Left forelimb (tissue), 1 donor: ENCODE results near the gene ZNF277.
"Not testable (repeated sequence)": the region's sequence is repeated elsewhere in the genome, so short reads cannot be mapped to it uniquely, and the experiment has no call there.

Experiments
- DNase-seq: peaks from one replicate; pipeline ENCODE4 v3.0.0-alpha.2; 2018; ENCODE audit warnings: low spot score

Gene ZNF277

DNA sequence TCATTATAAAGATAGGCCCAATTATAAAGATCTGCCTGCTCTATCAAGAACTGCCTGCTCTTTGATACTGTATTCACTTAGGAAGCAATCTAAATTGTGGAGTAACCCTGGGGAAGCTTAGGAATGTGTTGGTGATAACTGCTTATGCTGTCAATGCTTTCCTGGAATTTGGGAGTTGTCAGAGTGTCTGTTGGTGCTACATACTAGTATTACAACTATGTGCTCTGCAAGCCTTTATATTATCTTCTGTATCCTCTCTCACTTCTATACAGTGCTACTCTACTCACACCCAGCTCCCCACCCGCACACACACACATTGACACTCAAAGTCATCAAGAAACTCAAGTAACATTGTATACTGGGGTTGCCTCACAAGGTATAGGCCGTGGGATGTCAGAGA is 6.1 kb downstream of the ZNF277 start:
- no peak for DNase-seq

- no peak for DNase-seq
These were observed 7.2 kb downstream of the ZNF277 start for GRCh38 chr7:112213735-112214134.

- DNase-seq, result no peak
These were observed 7.8 kb downstream of the ZNF277 start for GRCh38 chr7:112214268-112214667.

GRCh38 chr7:112214883-112215282 is 8.4 kb downstream of the ZNF277 start:
- no peak for DNase-seq

DNA sequence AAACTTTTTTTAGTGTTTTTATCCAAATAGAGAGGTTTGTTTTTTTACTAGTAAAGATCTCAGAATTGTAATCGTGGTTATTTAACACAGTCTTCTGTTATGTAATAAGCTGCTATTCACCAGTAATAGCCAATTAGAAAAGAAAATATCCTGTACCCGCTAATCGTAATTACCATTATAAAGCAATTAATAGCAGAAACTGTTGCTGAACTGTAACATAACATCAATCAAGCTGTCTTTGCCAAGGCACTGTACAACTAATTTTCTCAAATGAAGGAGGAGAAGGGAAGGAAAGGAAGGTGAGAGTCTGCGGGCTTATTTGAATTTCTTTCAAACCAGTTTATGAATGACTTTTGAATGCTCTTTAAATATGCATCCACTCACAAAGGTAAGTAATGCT is 9.3 kb downstream of the ZNF277 start:
- no peak for DNase-seq

DNA sequence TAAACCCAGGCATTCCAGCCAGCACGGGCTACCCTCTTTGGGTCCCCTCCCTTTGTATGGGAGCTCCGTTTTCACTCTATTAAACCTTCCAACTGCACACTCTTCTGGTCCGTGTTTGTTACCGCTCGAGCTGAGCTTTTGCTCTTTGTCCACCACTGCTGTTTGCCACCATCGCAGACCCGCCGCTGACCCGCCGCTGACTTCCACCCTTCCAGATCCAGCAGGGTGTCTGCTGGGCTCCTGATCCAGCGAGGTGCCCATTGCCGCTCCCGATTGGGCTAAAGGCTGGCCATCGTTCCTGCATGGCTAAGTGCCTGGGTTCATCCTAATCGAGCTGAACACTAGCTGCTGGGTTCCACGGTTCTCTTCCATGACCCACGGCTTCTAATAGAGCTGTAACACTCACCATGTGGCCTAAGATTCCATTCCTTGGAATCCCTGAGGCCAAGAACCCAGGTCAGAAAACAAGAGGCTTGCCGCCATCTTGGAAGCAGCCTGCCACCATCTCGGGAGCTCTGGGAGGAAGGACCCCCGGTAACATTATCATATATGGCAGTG is 14.5 kb downstream of the ZNF277 start:
- no peak for DNase-seq

DNA sequence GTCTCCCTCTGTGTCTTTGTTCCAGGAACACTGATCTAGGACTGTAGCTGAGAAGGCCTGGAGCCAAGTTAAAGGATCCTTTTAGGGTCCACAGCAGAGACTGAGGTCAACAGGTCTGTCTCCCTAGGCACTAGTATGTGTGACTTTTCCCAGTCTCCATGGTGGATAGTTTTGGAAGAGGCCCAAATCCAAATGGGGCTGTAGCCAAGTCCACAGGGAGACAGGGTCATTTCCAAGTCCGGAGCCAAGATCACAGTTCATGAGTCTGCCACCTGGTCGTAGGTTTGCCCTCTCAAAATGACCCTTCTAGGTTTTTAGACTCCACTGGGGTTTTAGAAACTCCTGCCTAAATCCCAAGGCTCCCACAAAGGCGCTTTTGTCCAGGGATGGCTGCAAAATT is 16.8 kb downstream of the ZNF277 start:
- no peak for DNase-seq

GRCh38 chr7:112224186-112224585 is 17.7 kb downstream of the ZNF277 start:
- no peak for DNase-seq

GRCh38 chr7:112225006-112225405 is 18.5 kb downstream of the ZNF277 start:
- DNase-seq, result no peak

GRCh38 chr7:112226701-112227276 is 20.3 kb downstream of the ZNF277 start:
- no peak for DNase-seq

- no peak for DNase-seq
These were observed 22.1 kb downstream of the ZNF277 start for GRCh38 chr7:112228632-112229031.

- no peak for DNase-seq
These were observed 25.9 kb downstream of the ZNF277 start for GRCh38 chr7:112232212-112232978.

DNA sequence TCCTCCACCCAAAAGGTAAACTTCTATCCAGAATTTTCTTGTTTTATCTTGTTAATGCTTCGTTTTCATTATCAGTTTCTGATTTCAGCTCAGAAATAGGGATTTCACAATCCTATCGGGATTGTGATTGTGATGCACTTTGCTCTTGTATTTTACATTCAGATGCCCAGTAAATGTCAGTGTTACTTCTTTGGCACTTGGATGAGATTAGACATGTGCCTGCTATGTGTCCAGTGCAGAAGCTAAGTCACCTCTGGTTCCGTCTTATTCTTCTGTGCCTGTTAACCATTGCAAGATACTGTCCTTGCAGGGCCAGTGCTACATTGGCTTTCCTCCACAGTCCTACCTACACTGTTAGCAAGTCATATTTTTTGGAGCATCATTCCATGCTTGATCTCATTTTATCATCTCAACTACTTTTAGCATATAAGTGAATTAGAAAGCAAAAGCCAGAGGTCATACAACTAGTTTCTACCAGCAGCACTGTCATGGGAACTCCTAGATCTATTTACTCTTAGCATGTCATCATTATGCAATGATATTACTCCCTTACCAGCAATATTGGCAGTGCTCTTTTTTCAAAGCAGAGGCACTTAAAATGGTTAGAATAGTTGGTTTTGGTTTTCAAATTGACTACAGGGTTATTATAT is 26.7 kb downstream of the ZNF277 start:
- DNase-seq, result no peak

- DNase-seq, result no peak
These were observed 27.7 kb downstream of the ZNF277 start for GRCh38 chr7:112234147-112234546.

DNA sequence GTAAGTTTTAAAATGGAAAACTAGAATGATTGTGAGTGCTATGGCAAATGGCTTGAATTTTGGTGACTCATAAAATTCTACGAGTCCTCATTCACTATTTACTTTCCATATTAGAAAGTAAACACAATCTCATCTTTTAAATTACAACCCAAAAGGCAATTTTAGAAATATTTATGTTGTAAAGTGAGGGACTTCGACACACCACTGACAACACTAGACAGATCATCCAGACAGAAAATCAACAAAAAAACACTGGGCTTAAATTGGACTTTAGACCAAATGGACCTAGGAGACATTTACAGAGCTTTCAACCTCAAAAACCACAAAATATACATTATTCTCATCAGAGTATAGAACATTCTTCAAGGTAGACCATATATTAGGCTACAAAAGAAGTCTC is 30.1 kb downstream of the ZNF277 start:
- no peak for DNase-seq

GRCh38 chr7:112238330-112238729 is 31.8 kb downstream of the ZNF277 start:
- DNase-seq, result no peak

DNA sequence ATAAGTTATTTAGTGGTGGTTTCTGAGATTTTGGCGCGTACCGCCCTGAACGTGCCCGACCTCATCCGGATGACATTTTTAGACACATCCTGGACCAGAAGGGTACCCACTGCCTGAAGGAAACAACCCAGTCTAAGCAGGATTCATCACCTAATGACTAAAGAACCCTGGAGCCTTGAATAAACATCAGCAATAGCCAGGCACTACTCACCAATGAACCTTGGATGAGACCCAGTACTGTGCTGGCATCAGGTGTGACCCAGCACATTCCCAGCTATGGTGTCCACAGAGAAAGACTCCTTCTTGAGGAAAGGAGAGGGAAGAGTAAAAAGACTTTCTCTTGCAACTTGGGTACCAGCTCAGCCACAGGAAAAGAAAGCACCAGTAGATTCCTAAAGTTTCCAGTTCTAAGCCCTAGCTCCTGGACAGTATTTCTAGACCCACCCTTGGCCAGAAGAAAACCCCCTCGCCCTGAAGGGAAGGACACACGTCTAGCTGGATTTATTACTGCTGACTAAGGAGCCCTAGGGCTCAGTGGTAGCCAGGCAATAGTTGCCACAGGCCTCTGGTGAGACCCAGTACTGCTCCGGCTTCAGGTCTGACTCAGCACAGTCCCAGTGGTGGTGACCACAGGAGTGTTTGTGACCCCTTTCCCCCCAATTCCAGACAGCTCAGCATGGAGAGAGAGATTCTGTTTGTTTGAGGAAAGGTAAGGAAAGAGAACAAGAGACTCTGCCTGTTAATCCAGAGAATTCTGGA is 32.5 kb downstream of the ZNF277 start:
- DNase-seq, result no peak

GRCh38 chr7:112248598-112248997 is 42.1 kb downstream of the ZNF277 start:
- DNase-seq, result no peak

- not testable (repeated sequence) for DNase-seq
These were observed 43.5 kb downstream of the ZNF277 start for GRCh38 chr7:112249967-112250366.

DNA sequence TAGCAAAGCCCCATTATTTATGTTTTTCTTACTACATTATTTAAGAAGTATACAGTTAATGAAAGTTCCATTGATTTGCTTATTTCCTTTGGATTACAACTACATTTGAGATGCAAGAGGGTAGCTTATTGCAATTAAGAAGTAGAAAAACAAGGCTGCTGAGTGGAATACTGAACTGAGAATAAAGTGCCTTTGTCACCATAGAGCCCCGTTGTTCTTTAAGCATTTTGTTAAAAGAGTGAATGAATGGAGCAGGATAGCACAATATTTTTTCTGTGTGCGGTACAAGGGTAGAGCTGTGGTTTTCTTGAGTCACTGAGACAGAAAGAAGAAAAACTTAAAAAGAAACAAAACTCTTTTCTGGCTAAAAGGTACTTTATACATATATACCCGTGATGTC is 45.6 kb downstream of the ZNF277 start:
- no peak for DNase-seq

- no peak for DNase-seq
These were observed 46.2 kb downstream of the ZNF277 start for GRCh38 chr7:112252691-112253090.

GRCh38 chr7:112254156-112254555 is 47.7 kb downstream of the ZNF277 start:
- no peak for DNase-seq
